ENCODE results near the gene MPZL1. TPM values are rescaled to one million over a fixed set of nuclear protein-coding genes. Genes with fewer than 3 reads are reported as not detected.

MPZL1 gene
- total and polyA plus RNA-seq, 2 of the 8 experiments (the other 6 are each of a cell fraction or from before 2014, with no cell fraction given) = 37.8 to 120 TPM

DNA sequence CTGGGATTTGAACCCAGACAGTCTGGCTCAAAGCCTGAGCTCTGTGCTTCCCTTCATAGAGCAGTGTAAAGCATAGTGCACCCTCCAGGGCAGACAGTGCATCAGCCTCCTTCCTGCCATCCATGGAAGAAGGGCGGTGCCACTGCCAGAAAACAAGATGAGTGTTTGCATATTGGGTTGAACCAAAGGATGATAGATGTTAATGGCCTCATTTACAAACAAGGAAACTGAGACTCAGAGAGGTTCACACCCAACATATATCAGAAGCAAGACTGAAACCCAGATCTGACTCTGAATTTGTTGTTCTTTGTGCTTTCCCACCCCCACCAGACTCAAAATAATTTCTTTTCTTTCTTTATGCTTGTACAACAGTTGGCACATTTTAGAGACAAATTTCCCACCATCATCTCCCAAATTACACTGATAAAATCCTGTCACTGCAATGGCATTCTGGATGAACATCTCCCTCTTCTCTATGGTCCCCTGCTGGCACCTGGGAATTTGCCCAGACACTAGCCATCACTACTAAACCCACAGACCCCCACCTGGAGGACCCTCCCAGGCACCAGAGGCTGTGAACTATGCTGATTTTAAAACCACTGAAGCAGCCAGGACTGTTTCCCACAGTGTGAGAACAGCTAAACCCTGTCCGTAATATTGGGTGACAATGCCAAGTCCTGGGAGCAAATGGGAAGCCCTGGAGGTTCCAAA, 45.4 kb upstream of the MPZL1 start (continued):
- TF ChIP-seq CHD7 (IDR thresholded peaks at IDR 0.05; ENCODE audit: insufficient replicate concordance, low read length) (no peak), CTBP2 (IDR thresholded peaks at IDR 0.05; ENCODE audit: borderline replicate concordance, insufficient read depth, insufficient read length, low read length) (no peak), SIRT6 (IDR thresholded peaks at IDR 0.05; ENCODE audit: low read length) (no peak), CHD2 (IDR thresholded peaks at IDR 0.05; ENCODE audit: low read length) (no peak), TEAD4 (IDR thresholded peaks at IDR 0.05; ENCODE audit: low read depth, low read length) (no peak), ATF2 (IDR thresholded peaks at IDR 0.05; ENCODE audit: low read length) (no peak), TBP (IDR thresholded peaks at IDR 0.05; ENCODE audit: low read depth, low read length) (no peak), CREB1 (IDR thresholded peaks at IDR 0.05) (no peak)
